H1 (cell line): ENCODE measurements around the gene ANXA6. TPM values are rescaled to one million over a fixed set of nuclear protein-coding genes. Genes with fewer than 3 reads are reported as not detected.

Experiments used
- CTCF ChIA-PET: fragments of 300-600 bp; sonication (Branson Sonifier 250); formaldehyde crosslinking; loops from one replicate; lab custom pipeline; 2021; ENCODE audit not compliant: partially characterized antibody; lab: Charles Lee
- POLR2A ChIA-PET: fragments of 300-600 bp; sonication (Branson Sonifier 250); formaldehyde crosslinking; loops from one replicate; lab custom pipeline; 2021; ENCODE audit warnings: inconsistent platforms; ENCODE audit not compliant: partially characterized antibody; lab: Charles Lee
- DNase-seq, 2 experiments: peaks; one replicate each; pipeline versions ENCODE4 v3.0.0 to v3.0.0-alpha.2; 2010 to 2022; ENCODE audit warnings: low spot score in 2 of 2, low read depth in 1 of 2, mixed read lengths in 1 of 2
- FAIRE-seq: peaks from 2 replicates; lab custom pipeline; 2011; peaks lifted over from hg19 to GRCh38; lab: Jason Lieb, UNC
- H2AFZ ChIP-seq: 2 replicates; pipeline ENCODE4 v1.8.1; 2012; ENCODE audit warnings: low read length, inconsistent platforms
- H2AK5ac ChIP-seq: 2 replicates; pipeline ENCODE4 v1.6.1; 2013; ENCODE audit warnings: low read depth, low read length
- H2BK120ac ChIP-seq: replicated peaks from 2 replicates; pipeline ENCODE3; 2013; ENCODE audit warnings: low read depth, low read length, inconsistent platforms
- H2BK12ac ChIP-seq: 2 replicates; pipeline ENCODE4 v1.6.1; 2013; ENCODE audit warnings: low read depth, low read length
- H2BK15ac ChIP-seq: 2 replicates; pipeline ENCODE4 v1.6.1; 2013; ENCODE audit warnings: low read length
- H2BK20ac ChIP-seq: 2 replicates; pipeline ENCODE4 v1.6.1; 2013; ENCODE audit warnings: low read length
- H2BK5ac ChIP-seq: 2 replicates; pipeline ENCODE4 v1.6.1; 2013; ENCODE audit warnings: low read depth, low read length
- H3K14ac ChIP-seq: 2 replicates; pipeline ENCODE4 v1.6.1; 2013; ENCODE audit warnings: inconsistent platforms; ENCODE audit not compliant: insufficient read length
- H3K18ac ChIP-seq: 2 replicates; pipeline ENCODE4 v1.6.1; 2013; ENCODE audit warnings: low read length; ENCODE audit errors: extremely low read depth
- H3K23ac ChIP-seq: 2 replicates; pipeline ENCODE4 v1.6.1; 2013; ENCODE audit warnings: inconsistent platforms; ENCODE audit not compliant: insufficient read length
- H3K23me2 ChIP-seq: 2 replicates; pipeline ENCODE4 v1.6.1; 2013; ENCODE audit warnings: low read depth, low read length
- H3K27ac ChIP-seq: 2 replicates; pipeline ENCODE4 v1.6.1; 2011; ENCODE audit warnings: low read depth, low read length, inconsistent platforms
- H3K27me3 ChIP-seq, 4 experiments: replicated peaks in 1 of 4; 1 replicate in 1 of 4; 2 replicates in 3 of 4; pipeline versions ENCODE4 v1.6.1 to v1.8.1; 2011 to 2013; ENCODE audit warnings: low read length in 3 of 4, mild to moderate bottlenecking in 3 of 4, inconsistent platforms in 2 of 4, mixed read lengths in 2 of 4, moderate library complexity in 1 of 4; ENCODE audit not compliant: control insufficient read depth in 3 of 4, insufficient read depth in 3 of 4; ENCODE audit errors: extremely low read depth in 1 of 4
- H3K36me3 ChIP-seq, 4 experiments: 2 replicates each; pipeline versions ENCODE4 v1.6.1 to v1.8.1; 2011 to 2013; ENCODE audit warnings: mild to moderate bottlenecking in 4 of 4, low read length in 3 of 4, moderate library complexity in 2 of 4, control low read depth in 1 of 4, inconsistent platforms in 1 of 4; ENCODE audit not compliant: insufficient read depth in 4 of 4, control insufficient read depth in 2 of 4
- H3K4ac ChIP-seq: replicated peaks from 2 replicates; pipeline ENCODE3; 2013; ENCODE audit warnings: low read length, low read depth, mixed read lengths, inconsistent platforms; ENCODE audit not compliant: insufficient read length
- H3K4me1 ChIP-seq, 4 experiments: replicated peaks in 1 of 4; 1 replicate in 1 of 4; 2 replicates in 3 of 4; pipeline versions ENCODE4 v1.6.1 to v1.8.1; 2011 to 2013; ENCODE audit warnings: low read length in 3 of 4, inconsistent platforms in 2 of 4, mixed read lengths in 1 of 4; ENCODE audit not compliant: insufficient read depth in 4 of 4, control insufficient read depth in 3 of 4
- H3K4me2 ChIP-seq, 2 experiments: 2 replicates each; pipeline versions ENCODE4 v1.6.1 to v1.8.1; 2011 to 2013; ENCODE audit warnings: low read depth in 2 of 2, low read length in 2 of 2, control low read depth in 1 of 2, inconsistent platforms in 1 of 2, mild to moderate bottlenecking in 1 of 2; ENCODE audit not compliant: insufficient read depth in 1 of 2
- H3K4me3 ChIP-seq, 4 experiments: fragments of 200-600, 300-600 bp in 1 of 4; sonication (generic), shearing (Covaris generic), sonication (Bioruptor Twin) in 1 of 4; 2 replicates each; pipeline versions ENCODE4 v1.5.1 to v1.8.1; 2011 to 2016; ENCODE audit warnings: low read length in 4 of 4, low read depth in 3 of 4, control low read depth in 2 of 4, inconsistent platforms in 2 of 4, mild to moderate bottlenecking in 2 of 4, mixed read lengths in 1 of 4, moderate library complexity in 1 of 4; ENCODE audit not compliant: insufficient read depth in 2 of 4; ENCODE audit errors: extremely low read depth in 1 of 4
- H3K56ac ChIP-seq: replicated peaks from 2 replicates; pipeline ENCODE3; 2013; ENCODE audit warnings: low read depth, mild to moderate bottlenecking, mixed read lengths, low read length, inconsistent platforms; ENCODE audit not compliant: insufficient read length
- H3K79me1 ChIP-seq: 2 replicates; pipeline ENCODE4 v1.6.1; 2013; ENCODE audit warnings: low read depth, low read length, control low read depth
- H3K79me2 ChIP-seq, 2 experiments: 2 replicates each; pipeline versions ENCODE4 v1.6.1 to v1.8.1; 2012 to 2013; ENCODE audit warnings: low read length in 2 of 2, mild to moderate bottlenecking in 2 of 2, inconsistent platforms in 1 of 2; ENCODE audit not compliant: insufficient read depth in 2 of 2, control insufficient read depth in 1 of 2
- H3K9ac ChIP-seq, 4 experiments: replicated peaks in 1 of 4; 1 replicate in 1 of 4; 2 replicates in 3 of 4; pipeline versions ENCODE4 v1.6.1 to v1.8.1; 2011 to 2013; ENCODE audit warnings: low read depth in 3 of 4, low read length in 3 of 4, control low read depth in 2 of 4, mild to moderate bottlenecking in 2 of 4, moderate library complexity in 2 of 4, inconsistent platforms in 1 of 4; ENCODE audit errors: extremely low read depth in 1 of 4
- H3K9me3 ChIP-seq, 2 experiments: 2 replicates each; pipeline versions ENCODE4 v1.6.1 to v1.8.1; 2012 to 2013; ENCODE audit warnings: mild to moderate bottlenecking in 2 of 2, moderate library complexity in 2 of 2, control low read depth in 1 of 2, inconsistent platforms in 1 of 2, low read depth in 1 of 2, low read length in 1 of 2, mixed read lengths in 1 of 2; ENCODE audit not compliant: insufficient read depth in 2 of 2
- H4K20me1 ChIP-seq, 2 experiments: replicated peaks in 1 of 2; 2 replicates each; pipeline versions ENCODE3 to v1.8.1; 2011 to 2013; ENCODE audit warnings: inconsistent platforms in 2 of 2, low read length in 2 of 2, mild to moderate bottlenecking in 1 of 2; ENCODE audit not compliant: insufficient read depth in 2 of 2, control insufficient read depth in 1 of 2
- H4K5ac ChIP-seq: 2 replicates; pipeline ENCODE4 v1.6.1; 2013; ENCODE audit warnings: low read length, low read depth, mixed read lengths, inconsistent platforms; ENCODE audit not compliant: insufficient read length
- H4K8ac ChIP-seq: 2 replicates; pipeline ENCODE4 v1.8.0; 2013; ENCODE audit warnings: mild to moderate bottlenecking, moderate library complexity, low read length, inconsistent platforms; ENCODE audit not compliant: insufficient read depth; ENCODE audit errors: extremely low read depth
- H4K91ac ChIP-seq: replicated peaks from 2 replicates; pipeline ENCODE3; 2013; ENCODE audit warnings: low read length, mixed read lengths, inconsistent platforms; ENCODE audit not compliant: insufficient read length
- BCL11A ChIP-seq, 2 experiments: IDR thresholded peaks; one replicate each; pipeline ENCODE4 v1.6.1; 2011; ENCODE audit warnings: low read depth in 2 of 2, low read length in 2 of 2, mild to moderate bottlenecking in 2 of 2
- CTBP2 ChIP-seq: IDR thresholded peaks from 2 replicates; pipeline ENCODE4 v1.7.0; 2011; ENCODE audit warnings: borderline replicate concordance, mild to moderate bottlenecking, moderate library complexity, mixed read lengths, low read length; ENCODE audit not compliant: insufficient read depth, insufficient read length
- POLR2A ChIP-seq, 2 experiments: IDR thresholded peaks; 1 replicate in 1 of 2; 2 replicates in 1 of 2; pipeline ENCODE4 v1.6.1; 2011; ENCODE audit warnings: low read depth in 2 of 2, low read length in 2 of 2, mild to moderate bottlenecking in 2 of 2; ENCODE audit errors: control extremely low read depth in 1 of 2
- WGBS, 2 experiments: shearing (Covaris generic) in 1 of 2; methylation state at CpG; one replicate each; pipeline versions ENCODE4 v1.1.6 to v1.1.7; 2013 to 2015; ENCODE audit warnings: low lambda C conversion rate in 2 of 2, mixed read lengths in 2 of 2, inconsistent platforms in 1 of 2, low coverage in 1 of 2, missing lambda C conversion rate in 1 of 2; ENCODE audit not compliant: insufficient replicate concordance in 2 of 2, insufficient coverage in 1 of 2, insufficient read length in 1 of 2; ENCODE audit errors: extremely low coverage in 1 of 2, missing lambda C conversion rate in 1 of 2; 5-methylcytosine and 5-hydroxymethylcytosine counted together
- polyA plus RNA-seq, 7 experiments: library from polyadenylated mRNA; depleted of rRNA in 3 of 7; stranded (reverse) in 5 of 7; unstranded in 2 of 7; fragments of >200 nt in 5 of 7; fragments of 200-250 nt in 2 of 7; gene quantifications; 1 replicate in 5 of 7; 2 replicates in 1 of 7; 4 replicates in 1 of 7; pipeline versions ENCODE4 v1.2.1 to v1.2.3, GENCODE V29; 2011 to 2013; ENCODE audit warnings: missing spikeins in 2 of 7, mixed read lengths in 2 of 7
- total RNA-seq: library from RNA; stranded (reverse); fragmentation: NEBNext Ultra II Directional; extraction: Animal tissue kit (Norgen Biotek cat#: 25700); gene quantifications from 2 replicates; pipeline ENCODE4 v1.2.1, GENCODE V29; 2021

Gene ANXA6
- total and polyA plus RNA-seq, 2 of the 8 experiments (the other 6 are each of a cell fraction or from before 2014, with no cell fraction given) = 61.3 to 78.6 TPM

DNA sequence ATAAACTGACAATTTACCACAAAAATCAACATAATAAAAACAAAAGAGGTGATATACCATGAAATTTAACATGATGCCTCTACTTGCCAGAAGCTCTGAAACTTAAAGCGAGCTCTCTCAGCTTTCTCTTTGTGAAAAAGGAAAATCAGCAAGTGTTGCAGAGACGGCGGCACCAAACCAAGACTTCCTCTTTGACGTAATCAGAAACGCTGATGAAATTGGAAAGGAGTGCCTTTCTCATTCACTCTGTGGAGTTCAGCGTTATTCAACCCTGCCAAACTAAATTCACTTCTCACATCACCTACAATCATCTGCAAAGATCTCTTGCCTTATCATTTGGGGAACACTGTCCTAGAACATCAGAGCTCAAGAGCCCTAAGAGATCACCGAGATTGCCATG, 32.2 kb downstream of the ANXA6 start:
- Histone ChIP-seq H2BK15ac (no peak overlapping the region), H4K8ac (no peak overlapping the region), H3K4me2 (no peak overlapping the region), H3K36me3 (peaks cover 14 to 25% (median 21%) of the 10 kb centered on the region in 4 experiments), H2BK20ac (no peak overlapping the region), H3K4ac (no peak overlapping the region), H3K79me2 (no peaks in the 10 kb centered on the region), H3K27ac (no peak overlapping the region), H2AFZ (no peak overlapping the region), H2BK12ac (no peak overlapping the region), H3K79me1 (no peaks in the 10 kb centered on the region), H3K27me3 (no peaks in the 10 kb centered on the region), H3K4me3 (no peak overlapping the region), H4K5ac (no peak overlapping the region), H3K14ac (no peak overlapping the region), H2BK5ac (no peak overlapping the region), H3K4me1 (peaks cover 0 to 3% (median 0%) of the 10 kb centered on the region in 4 experiments; a peak in 3 of 7 replicates), H4K91ac (no peak overlapping the region), H2AK5ac (no peak overlapping the region), H3K9ac (no peak overlapping the region; a peak in 1 of 7 replicates), H3K9me3 (no peaks in the 10 kb centered on the region), H4K20me1 (peaks cover 2% of the 10 kb centered on the region in 2 experiments), H3K23me2 (no peaks in the 10 kb centered on the region; the same call in 1 of the 2 replicates), H3K23ac (no peak overlapping the region), H3K18ac (no peak overlapping the region), H3K56ac (no peak overlapping the region), H2BK120ac (no peak overlapping the region)
- 83% methylated on average over 7 of the region's 7 CpGs; no CpG with 5 or more reads in 1 of the 2 experiments for WGBS, 2 experiments
- FAIRE-seq (no peak), DNase-seq (no peak)
- ChIA-PET POLR2A (interaction anchor here (1.2 to 2.2 kb wide), 5 partner anchors 10 to 40 kb away, joined by 3 to 11 read pairs (median 3); partner anchors contain the start of gene ANXA6), CTCF (interaction anchor here (0.6 to 39.8 kb wide), 44 partner anchors 10 to 534 kb away, joined by 3 to 810 read pairs (median 5); partner anchors contain the start of genes ANXA6 and TNIP1)
- TF ChIP-seq BCL11A (IDR thresholded peaks at IDR 0.05; ENCODE audit: low read depth in 2 of 2, low read length in 2 of 2) (no peak), POLR2A (IDR thresholded peaks at IDR 0.05; ENCODE audit: control extremely low read depth in 1 of 2, low read depth in 2 of 2, low read length in 2 of 2) (no peak), CTBP2 (no peak)
